HG02623 (cell line): ENCODE data around the gene CERKL.

ENCODE experiments used
- ATAC-seq: cut with Tn5 transposase; IDR thresholded peaks from one replicate; pipeline ENCODE4 v1.9.1; 2021; ENCODE audit warnings: moderate library complexity; ENCODE audit not compliant: unreplicated experiment

The CERKL gene

DNA sequence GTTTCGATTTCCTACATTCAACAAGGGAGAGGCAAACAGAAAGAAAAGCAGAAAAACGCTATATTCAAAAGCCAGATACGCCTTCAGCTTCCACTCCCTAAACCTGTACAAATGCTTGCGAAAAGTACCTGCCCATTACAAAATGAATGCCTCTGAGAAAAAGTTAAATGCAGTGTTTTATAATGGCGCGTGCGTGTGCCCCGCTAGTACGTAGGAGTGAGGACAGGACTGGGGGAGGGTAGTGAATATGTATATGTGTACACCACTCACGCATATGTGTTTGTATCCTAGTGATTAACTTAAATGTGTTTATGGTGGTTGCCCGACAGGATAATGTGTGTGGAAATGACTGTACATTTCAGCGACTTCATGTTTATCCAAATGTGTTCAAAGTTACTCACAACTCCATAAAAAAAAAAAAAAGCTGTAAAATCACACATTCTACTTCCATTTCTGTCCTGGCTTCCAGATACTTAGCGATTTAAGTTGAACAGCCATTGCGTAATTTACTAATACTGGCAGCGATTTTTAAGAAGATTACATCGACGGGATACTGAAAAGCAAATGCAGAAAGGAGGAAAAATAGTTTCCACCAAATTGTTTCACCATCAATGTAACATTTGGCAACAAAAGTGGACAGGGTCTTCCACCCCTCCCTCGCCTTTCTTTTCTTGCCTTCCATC, 22.1 kb upstream of the CERKL start:
- ATAC-seq: no peak

DNA sequence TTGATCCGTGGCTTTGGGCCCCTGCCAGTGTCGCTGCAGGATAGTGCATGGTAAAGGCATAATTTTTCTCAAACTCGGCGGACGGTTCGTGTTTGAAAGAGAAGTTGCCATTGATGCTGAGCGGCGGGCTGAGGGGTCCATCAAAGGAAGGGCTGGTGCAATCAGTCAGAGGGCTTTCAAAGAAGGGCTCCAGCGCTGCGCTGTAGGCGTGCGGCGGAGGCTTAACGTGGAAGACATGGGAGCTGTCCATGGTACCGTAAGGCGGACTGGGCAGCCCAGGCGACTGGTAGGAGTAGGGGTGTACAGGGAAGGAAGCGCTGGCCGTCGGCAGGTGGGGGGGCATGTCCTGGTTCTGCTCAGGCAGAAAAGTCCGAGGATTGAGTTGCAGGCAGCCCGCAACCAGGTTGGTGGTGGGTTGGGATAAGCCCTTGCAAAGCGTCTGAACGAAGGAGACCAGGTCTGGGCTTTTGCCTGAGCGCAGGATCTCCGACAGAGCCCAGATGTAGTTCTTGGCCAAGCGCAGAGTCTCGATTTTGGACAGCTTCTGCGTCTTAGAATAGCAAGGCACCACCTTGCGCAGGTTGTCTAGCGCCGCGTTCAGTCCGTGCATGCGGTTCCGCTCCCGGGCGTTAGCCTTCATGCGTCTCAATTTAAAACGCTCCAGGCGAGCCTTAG, 21.1 kb upstream of the CERKL start:
- no peak for ATAC-seq

DNA sequence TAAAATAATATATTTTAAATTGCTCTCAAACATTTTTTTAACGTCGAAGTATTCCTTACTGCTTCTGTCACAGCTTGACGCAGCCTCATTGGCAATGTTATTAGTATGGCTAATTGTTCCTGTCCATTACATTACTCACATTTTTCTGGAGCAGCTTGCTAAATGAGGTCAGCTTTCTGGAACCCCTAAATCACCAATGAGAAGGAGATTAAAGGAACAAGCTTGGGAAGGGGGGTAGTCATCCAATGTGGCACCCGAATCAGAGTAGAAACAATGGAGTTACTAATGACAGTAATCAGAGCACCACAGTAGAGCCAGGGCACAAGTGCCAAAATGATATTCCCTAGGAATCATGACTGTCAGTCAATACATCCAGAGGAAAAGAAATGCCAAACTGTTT, 18.3 kb upstream of the CERKL start:
- ATAC-seq: no peak

DNA sequence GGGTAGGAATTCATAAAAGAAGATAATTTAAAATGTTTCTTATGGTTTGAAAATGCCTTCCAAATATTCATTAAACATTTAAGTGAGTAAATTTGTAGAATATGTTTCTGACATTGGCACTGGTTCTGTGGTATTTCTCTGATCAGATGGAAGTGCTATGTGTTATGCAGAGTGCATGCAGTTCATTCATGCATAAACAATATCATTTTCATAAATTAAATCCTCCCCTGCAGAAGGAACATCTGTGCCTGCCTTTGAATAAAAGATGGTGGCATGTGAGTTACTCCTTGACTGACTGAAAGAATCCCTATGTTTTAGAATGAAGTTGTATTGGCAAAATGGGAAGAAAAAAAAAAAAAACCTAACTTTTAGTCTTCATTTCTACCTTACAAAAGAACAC, 17.6 kb upstream of the CERKL start:
- no peak for ATAC-seq

DNA sequence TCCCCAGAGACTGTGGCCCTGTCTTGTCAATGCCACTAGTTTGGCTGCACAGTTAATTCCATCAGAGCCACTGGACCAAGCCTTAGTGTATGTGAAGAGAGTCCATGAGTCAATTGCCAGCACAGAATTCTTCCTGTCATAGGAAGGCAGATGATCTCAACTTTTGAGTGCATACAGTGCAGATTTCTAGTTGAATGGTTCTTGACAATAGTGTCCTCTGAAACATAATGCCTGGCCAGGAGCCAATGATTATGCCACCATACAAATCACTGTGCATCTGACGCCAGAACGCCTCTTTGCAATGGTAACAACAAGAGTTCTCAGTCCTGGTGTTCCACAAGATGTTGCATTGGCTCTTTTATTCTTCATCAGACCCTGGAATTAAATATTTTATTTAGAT, 16.3 kb upstream of the CERKL start:
- ATAC-seq: no peak

DNA sequence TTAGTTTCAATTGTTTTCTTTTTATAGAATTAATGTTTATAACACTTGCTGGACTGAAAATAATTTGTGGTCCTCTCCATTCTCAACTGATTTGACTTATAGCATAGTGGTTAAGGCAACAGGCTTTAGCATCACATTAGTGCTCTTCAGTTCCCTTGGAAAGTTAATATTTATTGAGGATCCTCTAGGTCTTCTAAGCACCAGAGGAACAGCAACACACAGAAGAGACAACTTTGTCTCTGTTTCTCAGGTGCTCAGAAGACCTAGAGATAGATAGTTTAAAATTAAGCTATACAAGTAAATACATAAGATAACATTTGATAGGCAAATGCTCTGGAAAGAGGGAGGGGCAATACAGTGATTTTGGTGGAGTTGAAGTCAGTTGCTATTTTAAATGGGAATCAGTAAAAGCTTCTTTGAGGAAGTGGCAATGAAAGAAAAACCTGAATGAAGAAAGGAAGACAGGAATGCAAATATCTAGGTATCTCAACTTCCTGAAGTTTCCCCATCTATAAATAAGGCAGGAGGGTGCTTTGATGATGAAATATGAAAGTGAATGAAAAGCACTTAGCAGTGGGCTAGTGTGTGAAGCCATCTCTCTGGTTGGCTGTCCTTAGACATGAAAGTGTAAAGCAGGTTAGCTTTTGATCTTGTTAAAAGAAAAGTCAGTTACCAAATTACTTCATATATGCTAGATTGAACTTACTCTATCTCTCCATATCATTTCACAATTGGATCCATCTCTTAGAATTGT, 15.5 kb upstream of the CERKL start:
- peak; percentile 87 for ATAC-seq

DNA sequence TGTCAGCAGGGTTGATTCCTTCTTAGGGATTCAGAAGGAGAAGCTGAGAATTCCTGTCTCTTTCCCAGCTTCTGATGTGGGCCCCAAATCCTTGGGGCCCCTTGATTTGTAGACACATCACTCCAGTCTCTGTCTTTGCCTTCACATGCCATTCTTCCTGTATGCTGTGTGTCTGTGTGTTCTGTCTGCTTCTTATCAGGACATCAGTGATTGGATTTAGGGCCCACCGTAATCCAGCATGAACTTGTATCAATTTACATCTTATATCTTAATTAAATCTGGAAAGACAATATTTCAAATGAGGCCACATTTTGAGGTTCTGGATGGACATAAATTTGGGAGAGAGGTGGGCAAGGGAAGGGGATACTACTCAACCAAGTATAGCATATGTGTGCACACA, 13.7 kb upstream of the CERKL start:
- no peak for ATAC-seq

DNA sequence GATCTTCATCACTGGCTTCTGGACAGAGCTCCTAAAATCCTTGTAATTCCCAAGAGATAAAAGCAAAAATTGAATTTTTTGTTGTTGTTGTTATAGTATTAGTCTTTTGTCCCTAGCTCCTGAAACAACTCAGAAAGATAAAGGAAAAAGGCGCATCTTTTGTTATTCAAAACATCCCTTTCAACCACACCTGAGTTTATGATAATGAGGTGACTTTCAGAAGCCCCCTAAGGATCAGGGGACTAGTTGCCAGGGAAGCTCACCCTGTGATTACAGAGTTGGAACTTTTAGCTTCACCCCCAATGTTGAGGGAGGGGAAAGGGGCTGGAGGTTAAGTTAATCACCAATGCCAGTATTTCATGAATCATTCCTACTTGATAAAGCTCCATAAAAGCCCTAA, 10.3 kb upstream of the CERKL start:
- no peak for ATAC-seq

DNA sequence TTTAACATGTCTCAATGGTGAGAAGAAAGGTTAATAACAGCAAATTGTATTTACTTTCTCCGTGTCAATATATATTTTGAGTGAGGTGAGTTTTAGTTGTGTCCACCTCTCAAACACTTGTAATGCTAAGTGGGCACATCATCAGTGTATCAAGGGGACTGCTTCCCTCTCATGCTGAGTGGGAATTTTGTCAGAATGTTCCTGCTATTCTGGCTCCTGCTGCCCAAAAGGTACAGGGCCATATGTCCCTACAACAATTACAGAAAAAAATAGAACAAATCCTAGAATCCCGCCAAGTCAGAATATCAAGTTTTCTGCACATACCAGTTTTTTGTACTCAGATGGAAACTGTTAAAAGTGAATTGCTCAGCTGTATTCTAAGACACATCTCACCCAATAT, 5.4 kb upstream of the CERKL start:
- ATAC-seq: no peak

DNA sequence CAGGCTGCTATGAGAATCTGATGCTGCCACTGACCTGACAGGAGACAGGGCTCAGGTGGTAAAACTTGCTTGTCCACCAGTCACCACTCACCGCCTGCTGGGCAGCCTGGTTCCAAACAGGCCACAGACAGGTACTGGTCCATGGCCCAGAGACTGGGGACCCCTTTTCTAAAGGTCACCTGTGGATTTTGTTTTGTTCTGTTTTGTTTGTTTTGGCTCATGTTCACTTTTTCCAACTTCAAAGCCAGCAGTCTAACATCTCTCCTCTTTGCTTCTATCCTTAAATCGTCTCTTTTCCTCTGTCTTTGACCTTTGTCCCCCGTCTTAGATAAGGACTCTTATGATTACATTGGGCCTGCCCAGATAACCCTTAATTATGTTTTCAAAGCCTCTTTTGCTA, 3.3 kb upstream of the CERKL start:
- ATAC-seq: no peak

DNA sequence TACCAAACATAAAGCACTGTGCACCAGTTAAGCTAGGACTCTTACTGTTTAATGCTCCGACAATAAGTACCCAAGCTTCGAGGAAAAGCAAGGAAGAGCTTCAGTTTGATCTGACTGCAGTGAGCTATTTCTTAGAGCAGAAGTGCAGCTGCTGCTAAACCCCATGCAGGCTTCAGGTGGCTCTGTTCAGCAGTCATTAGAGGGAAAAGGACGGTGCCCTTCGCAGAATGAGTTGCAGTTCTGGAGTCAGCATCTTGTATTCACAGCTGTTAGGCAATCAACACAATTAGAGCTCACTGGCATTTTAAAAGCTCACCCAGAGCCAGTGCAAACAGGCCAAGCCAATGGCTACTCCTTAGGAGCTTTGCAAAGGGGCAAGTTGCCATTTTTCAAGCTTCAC, 1.5 kb upstream of the CERKL start:
- no peak for ATAC-seq

DNA sequence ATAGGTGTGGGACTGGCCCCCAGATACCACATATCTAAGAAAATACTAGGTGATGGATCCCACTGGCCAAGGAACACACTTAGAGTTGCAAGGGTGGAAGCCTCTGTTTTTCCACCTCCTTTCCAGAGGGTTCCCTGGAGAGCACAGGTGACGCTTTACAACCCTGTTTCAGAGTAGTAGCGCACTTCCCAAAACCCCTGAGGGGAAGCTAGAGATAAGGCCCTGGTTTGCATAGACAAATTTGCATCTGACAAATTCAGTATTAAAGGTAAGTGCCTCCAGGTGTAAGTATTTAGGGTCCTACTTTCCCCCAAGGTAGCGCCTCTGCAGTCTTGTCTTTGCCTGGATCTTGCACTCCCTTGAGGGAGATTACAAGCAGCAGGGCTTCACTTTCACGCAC, 474 bp upstream of the CERKL start:
- no peak for ATAC-seq

DNA sequence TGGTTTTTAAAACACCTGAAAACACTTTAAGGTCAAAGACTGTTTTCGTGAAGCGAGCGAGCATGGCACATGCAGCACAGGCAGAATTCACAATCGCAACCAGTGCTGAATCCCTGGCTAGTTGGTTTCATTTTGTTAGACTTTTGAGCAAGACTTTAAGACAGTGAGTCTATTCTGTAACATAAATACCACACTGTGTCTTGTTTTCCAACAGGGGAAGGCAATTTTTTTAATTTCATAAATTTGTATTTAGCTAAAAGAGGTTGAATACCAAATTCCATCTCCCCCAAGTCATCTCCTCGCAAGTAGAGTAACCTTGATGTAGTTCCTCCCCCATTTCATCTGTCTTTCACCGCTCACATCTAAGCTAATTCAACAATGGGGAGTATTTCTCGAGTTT, 1.4 kb downstream of the CERKL start:
- ATAC-seq: no peak

DNA sequence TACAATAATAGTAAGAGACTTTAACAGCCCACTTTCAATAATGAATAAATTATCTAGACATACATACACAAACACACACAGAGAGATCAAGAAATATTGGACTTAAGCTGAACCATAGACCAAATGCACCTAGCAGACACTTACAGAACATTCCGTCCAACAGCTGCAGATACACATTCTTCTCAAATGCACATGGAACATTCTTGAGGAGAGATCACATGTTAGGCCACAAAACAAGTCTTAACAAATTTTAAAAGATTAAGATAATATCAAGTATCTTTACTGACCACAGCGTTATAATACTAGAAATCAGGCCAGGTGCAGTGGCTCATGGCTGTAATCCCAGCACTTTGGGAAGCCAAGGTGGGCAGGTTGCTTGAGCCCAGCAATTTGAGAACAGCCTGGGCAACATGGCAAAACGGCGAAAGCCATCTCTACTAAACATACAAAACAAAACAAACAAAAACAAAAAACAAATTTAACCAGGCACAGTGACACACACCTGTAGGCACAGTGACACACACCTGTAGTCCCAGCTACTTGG, 7.4 kb downstream of the CERKL start:
- no peak for ATAC-seq

DNA sequence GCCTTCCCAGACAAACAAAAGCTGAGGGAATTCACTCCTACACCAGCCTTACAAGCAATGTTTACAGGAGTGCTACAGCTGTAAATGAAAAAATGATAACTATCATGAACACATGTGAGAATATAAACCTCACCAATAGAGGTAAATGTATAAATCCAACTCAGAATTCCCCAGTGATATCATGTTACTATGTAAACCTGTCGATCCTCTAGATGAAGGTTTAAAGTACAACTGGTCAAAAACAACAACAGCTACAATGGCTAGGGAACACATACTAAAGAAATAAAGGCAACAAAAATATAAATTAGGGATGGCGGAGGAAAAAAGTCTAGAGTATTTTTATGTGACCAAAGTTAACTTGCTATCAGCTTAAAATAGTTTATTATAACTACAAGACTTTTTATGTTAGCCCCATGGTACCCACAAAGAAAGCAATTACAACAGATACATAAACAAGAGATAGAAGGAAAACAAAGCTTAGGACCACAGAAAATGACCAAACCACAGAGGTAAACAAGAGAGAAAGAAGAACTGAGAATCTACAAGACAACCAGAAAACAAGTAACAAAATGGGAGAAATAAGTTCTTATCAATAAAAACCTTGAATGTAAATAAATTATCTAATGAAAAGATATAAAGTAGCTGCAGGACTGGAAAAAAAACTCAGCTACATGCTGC, 8.3 kb downstream of the CERKL start:
- peak; percentile 46 for ATAC-seq

DNA sequence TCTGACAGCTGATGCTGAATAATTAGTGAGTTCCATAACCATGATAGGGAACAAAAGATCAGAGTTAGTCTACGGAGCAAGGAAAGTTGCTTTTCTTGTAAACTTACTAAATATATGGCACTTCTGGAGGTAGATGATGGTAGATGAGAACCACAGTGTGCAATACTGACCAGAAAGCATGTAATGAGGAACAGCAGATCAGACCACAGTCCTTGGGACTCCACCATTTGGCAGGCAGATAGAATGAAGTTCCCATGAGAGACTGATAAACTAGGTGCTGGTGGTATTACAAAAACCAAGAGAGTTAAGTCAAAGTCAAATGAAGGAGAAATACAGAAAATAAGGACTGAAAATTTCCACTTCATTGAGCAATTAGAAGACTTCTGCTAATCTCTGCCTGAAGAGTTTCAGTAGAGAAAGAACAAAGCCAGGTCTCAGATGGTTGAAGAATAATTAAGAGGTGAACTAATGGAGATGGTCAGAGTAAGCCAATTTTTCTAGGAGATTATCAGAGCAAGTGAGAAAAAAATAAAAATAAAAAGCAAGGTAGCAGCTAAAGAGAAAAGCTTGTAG, 10.4 kb downstream of the CERKL start:
- no peak for ATAC-seq

DNA sequence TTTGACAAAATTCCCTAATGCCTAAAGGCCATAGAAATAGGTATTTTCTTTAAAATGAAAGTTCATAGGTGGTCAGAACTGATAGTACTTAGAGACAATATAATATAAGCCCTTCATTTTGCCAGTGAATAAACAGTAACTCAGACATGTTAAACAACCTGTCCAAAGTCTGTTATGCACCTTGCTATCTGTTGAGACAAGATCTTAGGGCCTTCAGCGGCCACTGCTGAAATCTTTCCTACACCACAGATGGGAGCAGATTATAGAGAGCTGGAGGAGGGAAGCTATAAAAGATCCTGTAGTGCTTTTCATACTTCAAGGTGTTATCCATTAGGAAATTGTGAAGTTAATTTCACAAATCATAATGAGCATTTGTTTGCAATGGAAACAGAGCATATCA, 13.8 kb downstream of the CERKL start:
- ATAC-seq: no peak

DNA sequence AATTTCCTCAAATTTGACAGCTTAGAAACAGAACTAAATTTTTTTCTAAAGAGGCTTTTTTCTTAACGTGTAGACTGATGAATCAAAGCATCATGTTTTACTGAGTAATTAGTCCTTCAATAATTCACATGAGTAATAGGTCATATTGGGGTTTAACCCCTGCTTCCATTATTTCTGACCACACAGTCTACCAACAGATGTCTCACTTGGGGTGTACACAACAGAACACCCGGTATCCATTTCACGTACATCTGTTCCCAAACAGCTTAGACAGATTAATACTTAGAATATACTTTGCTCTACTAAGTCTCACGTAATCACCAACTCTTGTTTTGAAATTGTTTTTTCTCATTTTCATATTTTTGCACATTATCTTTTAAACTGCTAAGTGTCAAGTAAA, 14.8 kb downstream of the CERKL start:
- ATAC-seq: no peak

DNA sequence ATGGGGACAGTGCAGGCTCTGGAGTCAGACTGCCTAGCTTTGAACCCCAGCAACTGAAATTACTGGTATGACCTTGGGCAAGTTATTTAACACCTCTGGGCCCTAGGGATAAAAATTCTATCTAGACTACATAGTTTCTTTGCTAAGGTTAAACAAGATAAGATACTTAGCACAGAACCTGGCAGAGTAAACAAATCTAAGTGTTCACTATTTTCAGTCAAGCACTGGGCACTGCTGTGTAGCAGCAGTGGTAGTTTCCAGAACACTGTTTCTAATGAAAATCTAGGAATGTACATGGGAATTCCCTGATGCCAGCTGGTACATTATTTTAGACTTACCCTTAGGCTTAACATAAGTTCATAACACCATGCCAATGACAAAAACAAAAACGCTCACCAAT, 17.2 kb downstream of the CERKL start:
- ATAC-seq: no peak

DNA sequence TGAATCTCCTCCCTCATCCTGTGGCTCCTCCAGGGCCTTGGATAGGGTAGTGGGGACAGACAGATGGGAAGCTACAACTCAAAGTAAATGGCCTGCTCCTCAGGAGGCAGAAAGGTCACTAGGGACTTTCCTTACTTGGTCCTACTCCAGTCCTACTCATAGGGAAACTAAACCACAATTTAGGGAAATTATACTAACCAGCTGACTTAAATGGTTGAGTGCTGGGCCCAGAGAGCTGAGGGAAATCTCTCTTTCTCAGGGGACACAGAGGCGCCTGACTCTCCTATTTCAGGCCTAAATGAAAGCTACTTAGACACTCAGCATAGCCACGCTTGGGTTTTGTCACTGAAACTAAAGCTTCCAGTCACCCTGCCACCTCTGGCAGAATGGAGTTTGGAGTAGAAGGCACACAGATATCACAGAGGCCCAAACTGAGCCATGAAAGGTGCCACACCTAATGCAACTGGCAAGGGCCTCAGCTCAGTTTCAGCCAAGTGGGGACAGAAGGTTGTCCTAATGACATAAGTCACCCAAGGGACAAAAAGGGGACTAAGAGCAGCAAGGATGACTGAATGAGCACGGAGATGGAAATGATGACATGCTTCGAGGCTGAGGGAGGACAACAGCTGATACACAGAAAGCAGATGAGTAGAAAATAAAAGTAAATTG, 24.0 kb downstream of the CERKL start:
- peak; percentile 85 for ATAC-seq
